Stimulated activated CD4-positive, alpha-beta T cell treated with anti-CD3 and anti-CD28 coated beads, Interleukin-15, amount 100 ng/mL, for 24 hours (primary cell): ENCODE data around the gene CEP63.
"Not testable (repeated sequence)": the region's sequence is repeated elsewhere in the genome, so short reads cannot be mapped to it uniquely, and the experiment has no call there.

Experiments
- DNase-seq: peaks from one replicate; pipeline ENCODE4 v3.0.0-alpha.2; 2020

CEP63 gene

DNA sequence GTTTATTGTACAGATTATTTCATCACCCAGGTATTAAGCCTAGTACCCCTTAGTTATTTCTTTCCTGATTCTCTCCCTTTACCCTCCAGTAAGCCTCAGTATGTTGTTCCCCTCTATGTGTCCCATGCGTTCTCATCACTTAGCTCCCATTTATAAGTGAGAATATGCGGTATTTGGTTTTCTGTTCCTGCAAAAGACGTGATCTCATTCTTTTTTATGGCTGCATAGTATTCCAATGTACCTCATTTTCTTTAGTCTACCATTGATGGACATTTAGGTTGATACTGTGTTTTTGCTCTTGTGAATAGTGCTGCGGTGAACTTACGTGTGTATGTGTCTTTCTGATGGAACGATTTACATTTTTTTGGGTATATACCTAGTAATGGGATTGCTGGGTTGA lies 36.7 kb downstream of the CEP63 start:
- DNase-seq = no peak

DNA sequence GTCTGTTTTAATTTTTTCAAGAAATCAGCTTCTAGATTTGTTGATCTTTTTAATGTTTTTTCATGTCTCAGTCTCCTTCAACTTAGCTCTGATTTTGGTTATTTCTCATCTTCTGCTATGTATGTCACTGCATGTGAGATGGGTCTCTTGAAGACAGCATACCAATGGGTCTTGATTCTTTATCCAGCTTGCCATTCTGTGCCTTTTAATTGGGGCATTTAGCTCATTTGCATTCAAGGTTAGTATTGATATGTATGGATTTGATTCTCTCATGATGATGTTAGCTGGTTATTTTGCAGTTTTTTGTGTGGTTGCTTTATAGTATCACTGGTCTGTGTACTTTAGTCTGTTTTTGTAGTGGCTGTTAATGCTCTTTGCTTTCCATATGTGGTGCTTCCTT lies 39.4 kb downstream of the CEP63 start:
- DNase-seq = no peak

DNA sequence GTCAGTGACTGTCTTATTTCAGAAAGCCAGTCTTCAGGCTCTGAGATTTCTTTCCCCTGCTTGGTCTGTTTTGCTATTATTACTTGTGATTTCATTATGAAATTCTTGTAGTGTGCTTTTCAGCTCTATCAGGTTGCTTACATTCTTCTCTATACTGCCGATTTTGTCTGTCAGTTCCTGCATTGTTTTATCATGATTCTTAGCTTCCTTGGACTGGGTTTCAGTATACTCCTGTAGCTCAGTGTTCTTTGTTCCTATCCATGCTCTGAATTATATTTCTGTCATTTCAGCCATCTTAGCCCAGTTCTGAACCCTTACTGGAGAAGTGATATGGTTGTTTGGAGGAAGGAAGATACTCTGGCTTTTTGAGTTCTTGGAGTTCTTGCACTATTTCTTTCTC lies 40.5 kb downstream of the CEP63 start:
- DNase-seq = no peak

DNA sequence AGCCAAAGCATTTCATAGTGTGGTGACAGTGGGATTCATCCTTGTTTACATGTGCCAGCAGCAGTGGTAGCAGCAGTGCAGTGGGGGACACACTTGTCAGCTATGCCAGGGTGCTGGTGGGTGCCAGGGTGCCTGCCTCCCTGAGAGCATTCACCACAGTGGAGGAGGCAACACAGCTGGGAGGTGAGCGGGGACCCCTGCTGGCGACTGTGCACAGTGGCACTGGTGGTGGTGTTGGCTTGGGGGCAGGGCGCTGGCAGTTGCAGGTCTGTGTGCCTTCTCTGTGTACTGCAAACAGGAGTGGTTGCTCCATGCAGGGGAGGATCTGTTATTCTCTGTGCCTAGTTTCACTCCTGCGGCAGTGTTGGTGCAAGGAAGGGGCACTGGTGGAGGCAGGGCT lies 41.2 kb downstream of the CEP63 start:
- DNase-seq = peak; percentile 18

DNA sequence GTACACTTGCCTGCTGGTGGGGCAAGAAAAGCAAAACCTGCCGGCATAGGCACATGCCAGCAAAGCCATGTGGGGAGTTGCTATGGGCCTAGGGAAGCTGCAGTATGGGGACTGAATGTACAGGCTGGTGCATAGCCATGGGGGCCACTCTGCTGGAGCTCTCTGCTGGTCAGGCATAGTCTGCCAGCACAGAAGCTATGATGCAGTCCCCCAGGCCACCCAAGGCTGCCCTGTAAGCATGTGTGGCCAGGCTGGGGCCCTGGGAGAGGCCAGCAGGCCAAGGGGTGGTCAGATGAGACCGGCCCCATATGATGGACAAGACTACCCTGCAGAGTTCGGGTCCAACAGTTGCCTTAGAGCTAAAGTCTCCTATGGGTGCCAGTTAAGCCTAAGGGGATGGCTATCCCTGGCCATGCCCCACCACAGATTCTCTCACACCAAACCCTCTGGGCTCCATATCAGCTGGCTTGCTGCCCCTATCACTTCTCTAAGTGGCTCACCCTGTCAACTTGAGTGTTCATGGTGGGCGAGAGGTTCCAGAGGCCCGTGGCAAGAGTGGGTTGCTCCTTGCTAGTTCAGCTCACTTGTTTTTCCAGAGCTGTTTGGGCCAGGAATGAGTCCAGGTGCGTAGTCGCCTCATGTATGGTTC lies 41.8 kb downstream of the CEP63 start:
- DNase-seq = no peak

DNA sequence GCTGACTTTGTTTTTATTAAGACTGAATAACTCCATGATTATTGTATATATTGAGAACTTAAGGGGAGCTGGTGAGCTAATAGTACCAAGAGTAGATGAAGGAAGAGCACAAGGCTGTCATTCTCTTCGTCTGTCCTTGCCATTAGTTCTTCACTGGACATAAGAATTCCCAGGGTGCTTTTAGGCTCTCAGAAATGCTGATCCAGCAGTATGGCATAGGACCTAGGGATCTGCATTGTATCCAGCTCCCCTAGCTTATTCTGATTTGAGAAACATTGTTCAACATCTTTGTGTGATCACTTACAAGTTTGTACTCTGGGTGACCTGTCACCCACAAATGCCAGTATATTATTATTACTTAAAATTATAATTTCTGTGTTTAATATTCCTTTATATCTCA lies 47.6 kb downstream of the CEP63 start:
- DNase-seq = no peak

DNA sequence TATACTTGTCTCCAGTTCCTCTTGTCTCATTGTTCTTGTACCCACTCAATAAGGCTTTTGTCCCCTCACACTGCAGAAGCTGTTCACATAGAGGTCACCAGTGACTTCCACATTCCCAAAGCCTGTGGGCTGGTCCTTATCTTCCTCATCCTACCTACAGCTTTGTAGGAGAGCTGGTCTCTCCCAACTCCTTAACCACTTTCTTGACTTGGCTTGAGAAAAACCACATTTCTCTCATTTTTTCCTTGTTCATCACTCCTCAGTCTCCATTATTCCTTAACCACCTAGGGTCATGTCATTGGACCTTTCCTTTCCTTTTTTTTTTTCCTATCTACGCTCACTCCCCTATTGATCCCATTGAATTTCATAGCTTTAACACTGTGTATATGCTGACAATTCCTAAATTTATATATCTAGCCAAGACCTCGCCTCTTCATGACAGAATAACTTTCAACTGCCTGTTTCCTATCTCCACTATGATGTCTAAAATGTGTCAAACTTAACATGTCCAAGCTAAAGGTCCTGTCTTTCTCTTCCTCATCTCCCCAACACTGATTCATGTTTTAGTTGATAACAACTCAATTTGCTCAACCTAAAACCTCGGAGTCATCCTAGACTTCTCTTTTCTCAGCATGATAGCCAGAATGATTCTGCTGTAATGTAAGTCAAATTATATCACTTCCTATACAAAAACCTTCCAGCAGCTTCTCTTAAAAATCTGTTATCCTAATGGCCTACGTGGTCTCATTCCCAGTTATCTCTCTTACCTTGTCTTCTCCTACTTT lies 49.5 kb downstream of the CEP63 start:
- DNase-seq = no peak

DNA sequence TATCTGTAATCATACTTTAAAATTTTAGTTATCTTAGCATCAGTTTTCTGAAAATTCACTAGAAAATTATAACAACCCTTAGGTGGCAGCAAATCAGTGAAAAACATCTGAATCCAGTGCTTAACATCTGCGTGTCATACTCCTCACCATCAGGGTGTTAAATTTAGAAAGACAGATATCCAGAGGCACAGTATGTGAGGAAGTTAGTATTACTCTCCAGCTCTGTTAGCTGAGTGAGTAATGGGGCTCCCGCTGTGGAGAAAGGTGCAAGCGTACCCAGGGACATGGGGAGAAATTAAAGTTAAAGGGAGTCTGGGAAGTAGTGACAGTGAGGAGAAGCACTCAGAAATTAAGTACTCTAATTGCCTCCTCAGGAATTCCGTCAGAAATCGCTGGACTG lies 50.9 kb downstream of the CEP63 start:
- DNase-seq = no peak

DNA sequence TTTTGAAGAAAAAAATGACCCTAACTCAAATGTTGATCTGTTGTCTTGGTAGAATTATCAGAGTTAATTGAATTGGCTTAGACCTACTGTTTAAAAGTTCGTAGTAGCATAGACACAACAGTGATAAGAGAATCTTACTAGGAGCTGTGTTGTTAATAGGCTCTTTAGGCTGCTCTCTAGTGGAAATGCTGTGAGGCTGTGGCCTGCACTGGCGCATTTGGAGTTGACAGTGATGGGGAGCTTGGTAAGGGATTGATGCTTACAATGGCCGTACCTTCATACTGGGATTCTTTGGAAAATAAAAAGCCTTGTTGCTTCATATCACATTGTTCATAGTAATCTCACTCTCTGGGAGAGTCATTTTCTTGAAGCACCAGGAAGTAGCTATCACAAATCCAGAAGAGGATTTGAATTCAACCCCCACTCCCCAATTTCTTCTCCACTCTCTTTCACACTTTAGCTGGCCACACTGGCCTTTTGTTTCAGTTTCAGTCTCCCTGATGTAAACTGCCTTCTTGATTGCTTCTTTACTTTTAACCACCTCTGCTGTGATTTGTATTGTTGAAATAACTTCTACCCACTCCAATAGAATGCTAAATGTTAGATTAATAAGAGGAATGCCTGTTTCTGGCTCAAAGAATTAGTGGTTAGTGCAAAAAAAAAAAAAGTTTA lies 56.6 kb downstream of the CEP63 start:
- DNase-seq = no peak

DNA sequence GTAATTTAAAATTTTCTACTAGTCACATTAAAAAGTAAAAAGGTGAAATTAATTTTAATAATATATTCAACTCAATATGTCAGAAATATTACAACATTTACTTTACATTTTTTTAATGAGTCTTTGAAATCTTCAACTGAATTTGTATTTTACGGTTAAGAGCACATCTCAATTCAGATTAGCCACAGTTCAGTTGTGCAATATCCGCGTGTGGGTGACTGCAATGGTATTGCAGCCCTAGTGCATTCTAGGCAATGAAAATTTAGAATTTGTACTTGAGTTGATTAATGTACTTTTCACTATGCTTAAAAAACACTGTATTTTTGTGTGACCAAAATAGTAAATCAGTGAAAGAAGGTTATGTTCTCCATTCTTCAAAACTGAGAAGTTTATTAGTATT lies 57.3 kb downstream of the CEP63 start:
- no peak for DNase-seq

DNA sequence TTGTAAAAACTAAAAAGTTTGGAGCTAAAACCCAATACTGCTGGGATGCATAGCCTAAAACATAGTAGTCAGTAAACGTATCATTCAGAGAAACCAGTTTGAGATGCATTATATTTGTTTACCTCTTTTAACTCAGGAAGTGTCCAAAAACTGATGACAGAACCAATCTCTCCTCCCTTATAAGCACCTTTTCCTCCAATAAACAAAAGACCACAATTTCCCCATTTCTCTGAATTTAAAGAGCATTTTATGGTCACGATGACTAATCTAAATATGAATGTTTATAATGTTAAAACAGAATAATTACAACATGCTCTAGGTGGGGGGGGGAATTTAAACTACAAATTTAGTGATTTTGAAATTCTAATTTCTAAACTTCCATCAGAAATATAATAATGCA lies 58.5 kb downstream of the CEP63 start:
- no peak for DNase-seq

DNA sequence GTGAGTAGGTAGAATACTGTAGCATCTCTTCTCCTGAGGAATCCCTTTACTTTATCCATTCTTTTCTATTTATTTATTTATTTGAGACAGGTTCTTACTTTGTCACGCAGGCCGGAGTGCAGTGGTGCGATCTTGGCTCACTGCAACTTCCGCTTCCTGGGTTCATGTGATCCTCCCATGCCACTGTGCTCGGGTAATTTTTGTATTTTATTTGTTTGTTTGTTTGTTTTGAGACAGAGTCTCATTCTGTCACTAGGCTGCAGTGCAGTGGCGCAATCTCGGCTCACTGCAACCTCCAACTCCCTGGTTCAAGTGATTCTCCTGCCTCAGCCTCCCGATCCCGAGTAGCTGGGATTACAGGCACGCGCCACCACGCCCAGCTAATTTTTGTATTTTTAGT lies 58.9 kb downstream of the CEP63 start:
- not testable (repeated sequence) for DNase-seq

DNA sequence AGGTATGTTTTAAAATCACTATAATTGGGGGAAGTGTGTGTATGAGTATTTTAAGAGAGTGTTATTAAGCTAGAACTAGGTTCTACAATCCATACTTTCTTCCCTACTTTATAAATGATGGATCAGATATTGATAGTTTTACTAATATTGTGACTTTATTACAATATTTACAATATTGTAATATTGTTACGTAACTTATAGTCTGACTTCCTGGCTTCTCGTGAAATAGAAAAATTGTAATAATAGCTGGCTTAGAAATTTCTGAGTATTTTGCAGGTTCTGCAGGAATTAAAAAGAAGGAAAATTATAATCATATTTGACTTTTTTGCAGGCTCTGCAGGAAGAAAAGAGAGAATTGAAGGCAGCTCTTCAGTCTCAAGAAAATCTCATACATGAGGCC lies 60.0 kb downstream of the CEP63 start:
- no peak for DNase-seq

DNA sequence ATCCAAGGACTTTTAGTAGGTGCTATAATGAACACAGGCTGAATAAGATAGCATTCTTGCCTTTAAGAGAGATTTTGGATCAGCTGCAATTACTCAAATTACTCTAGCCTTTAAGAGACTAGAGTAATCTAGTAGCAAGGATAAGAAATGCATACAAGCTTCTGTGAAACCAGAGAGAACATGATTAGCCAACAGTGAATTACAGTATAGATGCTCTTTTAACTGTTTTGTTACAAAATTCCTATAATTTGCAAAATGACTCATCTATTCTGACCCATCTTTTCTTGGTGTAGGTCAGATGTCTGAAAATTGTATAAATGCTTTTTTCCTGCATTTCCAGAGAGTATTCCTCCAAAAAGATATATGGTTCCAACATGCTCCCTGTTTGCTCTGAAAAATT lies 66.9 kb downstream of the CEP63 start:
- DNase-seq = no peak

DNA sequence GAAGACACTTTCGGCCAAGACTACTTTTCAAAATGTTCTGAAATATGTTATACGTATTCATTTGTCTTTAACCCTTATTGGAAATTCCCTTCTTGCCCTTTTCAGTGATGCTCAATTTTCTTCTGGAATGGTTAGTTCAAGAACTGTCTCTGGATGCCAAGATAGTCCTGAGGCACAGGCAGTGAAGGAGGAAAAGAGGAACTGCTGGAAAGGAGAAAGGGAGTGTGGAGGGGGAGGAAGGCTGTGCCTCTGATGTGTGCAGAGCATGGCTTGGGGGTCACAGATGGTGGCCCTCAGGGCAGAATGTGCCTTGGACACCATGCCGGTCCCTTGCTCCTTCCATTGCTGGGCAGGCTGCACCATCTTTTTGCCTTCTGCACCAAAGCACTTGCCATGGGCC lies 73.7 kb downstream of the CEP63 start:
- no peak for DNase-seq

DNA sequence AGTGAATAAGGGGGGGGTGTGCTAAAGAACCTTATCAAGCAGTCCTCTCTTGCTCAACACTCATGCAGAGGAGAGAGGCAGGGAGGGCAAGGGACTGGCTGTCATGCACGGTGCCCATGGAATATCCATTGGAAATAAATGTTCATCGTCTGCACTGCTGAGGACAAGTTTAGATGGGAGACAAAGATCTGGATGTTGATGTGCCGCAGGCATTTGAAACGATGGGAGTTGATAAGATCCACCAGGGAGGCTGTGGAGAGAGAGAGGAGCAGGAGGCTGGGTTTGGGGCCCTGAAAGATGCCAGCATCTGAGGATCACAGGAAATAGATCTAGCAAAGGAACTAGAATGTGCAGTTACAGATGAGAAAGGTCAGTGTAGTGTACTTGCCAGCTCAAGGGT lies 76.2 kb downstream of the CEP63 start:
- DNase-seq = no peak

DNA sequence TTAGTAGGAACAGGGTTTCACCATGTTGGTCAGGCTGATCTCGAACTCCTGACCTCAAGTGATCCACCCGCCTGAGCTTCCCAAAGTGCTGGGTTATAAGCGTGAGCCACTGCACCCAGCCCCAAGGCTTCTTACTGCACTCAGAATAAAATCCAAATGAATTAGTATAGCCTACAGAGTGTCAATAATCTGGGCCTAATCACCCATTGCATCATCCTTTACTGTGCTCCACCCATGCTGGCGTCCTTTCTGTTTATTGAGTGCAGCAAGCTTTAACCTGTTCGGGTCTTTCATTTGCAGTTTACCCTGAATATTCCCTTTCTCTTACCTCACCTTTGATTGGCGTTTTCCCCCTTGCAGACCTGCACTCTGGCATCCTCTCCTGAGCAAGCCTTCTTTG lies 77.7 kb downstream of the CEP63 start:
- DNase-seq = no peak

DNA sequence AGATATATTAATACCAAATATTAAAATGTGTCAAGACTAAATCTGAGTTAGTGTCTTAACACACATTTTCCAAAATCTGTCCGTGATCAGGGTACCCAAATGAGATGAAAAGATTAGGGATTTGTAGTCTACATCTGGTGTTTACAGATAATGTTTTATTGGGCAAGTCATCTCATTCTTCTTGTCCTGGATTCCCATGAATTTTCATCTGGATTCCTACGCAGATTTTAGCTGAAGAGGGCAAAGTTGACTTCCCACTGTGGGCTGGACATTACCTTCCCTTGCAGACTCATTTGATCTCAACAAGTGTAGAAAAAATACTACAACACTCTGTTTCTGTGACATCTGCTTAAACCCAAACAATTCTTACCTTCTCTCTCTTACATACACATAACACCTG lies 79.1 kb downstream of the CEP63 start:
- no peak for DNase-seq

DNA sequence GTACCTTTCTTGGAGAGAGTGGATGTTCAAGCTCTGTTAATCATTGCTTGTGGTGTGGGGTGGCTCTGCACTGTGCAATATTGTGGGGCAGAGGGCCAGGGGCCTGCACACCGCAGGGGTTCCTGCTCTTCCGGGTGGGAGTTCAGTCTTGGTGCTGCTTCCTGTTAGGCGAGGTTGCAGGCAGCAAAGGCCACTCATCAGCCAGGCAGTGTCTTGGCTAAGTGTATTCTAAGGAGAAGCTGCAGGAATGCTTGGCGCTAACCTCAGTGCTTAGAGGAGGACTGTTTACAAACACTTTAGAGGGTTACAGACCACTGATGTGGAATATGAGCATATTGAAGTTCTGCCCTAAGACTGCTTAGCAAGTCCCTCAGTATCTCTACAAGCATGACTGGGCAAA lies 81.7 kb downstream of the CEP63 start:
- no peak for DNase-seq

DNA sequence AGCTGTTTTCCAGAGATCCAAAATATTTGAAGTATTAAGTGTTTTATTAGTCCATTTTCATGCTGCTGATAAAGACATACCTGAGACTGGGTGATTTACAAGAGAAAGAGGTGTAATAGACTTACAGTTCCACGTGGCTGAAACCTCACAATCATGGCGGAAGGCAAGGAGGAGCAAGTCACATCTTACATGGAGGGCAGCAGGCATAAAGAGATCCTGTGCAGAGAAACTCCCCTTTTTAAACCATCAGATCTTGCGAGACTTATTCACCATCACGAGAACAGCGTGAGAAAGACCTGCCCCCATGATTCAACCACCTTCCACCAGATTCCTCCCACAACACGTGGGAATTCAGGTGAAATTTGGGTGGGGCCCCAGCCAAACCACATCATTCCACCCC lies 82.9 kb downstream of the CEP63 start:
- DNase-seq = no peak

DNA sequence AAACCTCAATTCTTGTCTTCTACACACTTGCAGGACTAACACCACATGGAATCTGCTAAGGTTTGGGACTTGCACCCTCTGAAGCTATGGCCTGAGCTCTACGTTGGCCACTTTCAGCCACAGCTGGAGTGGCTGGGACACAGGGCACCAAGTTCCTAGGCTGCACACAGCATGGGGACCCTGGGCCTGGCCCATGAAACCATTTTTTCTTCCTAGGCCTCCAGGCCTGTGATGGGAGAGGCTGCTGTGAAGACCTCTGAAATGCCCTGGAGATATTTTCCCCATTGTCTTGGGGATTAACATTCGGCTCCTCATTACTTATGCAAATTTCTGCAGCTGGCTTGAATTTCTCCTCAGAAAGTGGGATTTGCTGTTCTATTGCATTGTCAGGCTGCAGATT lies 84.0 kb downstream of the CEP63 start:
- DNase-seq = not testable (repeated sequence)

DNA sequence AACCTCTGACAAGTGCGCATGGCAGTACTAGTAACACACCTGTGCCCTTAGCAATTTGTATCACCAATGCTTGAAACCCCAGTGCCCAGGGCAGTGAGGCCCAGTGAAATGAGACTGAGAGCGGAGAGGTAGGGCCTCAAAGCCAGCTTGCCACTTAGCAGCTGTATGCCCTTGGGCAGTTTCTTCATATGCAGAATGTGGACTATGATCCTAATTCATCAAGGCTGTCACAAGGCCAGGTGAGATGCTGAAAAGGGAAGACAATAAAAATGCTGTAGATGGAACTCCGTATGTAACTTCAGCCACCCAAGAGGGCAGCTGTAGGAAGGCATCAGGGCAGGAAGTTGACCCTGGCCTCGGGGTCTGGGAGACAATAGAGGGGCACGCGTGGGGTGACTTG lies 90.6 kb downstream of the CEP63 start:
- DNase-seq = no peak

DNA sequence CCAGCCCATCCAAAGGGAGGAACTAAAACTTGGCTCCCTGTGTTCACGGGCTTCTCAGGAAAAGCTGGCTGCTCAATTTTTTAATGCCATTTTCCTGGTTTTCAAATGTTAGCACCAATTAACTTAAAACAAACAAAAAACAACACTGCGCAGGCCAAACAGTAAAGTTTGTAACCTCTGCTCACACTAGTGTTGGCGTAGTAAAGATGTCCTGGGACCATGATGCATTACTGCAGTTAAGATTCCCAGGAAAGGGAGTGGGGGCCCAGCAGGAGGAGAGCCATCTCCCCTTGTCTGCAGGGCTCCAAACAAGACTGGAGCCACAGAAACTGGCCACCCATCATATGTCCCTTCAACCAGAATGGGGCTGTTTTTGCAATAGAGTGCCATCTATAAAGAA lies 91.0 kb downstream of the CEP63 start:
- DNase-seq = no peak

DNA sequence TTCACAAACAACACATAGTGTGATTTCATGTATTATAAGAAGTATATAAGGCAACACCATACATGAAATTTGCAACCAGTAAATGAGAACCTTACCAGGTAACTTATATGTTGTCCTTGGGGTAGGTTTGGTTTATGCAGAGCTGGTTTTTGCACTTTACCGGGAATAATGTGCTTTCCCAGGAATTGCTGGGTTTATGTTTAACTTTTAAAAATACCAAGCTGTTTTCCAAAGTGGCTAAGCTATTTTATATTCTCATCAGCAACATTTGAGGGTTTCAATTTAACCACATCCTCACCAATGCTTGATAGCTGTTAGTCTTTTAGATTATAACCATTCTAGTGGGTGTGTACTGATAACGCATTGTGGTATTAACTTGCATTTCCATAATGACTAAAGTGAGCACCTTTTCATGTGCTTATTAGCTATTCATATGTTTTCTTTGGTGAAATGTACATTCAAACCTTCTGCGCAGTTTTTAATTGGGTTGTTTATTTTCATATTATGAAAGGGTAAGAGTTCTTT lies 93.3 kb downstream of the CEP63 start:
- no peak for DNase-seq
